SH-SY5Y (cell line): Measurements from ENCODE around the gene CDK16.

Experiments used
- GATA2 ChIP-seq: IDR thresholded peaks from 2 replicates; pipeline ENCODE4 v1.6.1; 2011; ENCODE audit warnings: mild to moderate bottlenecking, low read depth, low read length
- GATA3 ChIP-seq: IDR thresholded peaks from 2 replicates; pipeline ENCODE4 v1.6.1; 2011; ENCODE audit warnings: low read depth, mild to moderate bottlenecking, low read length, moderate library complexity

- TF ChIP-seq GATA3 (no peak), GATA2 (no peak)
These were observed 1.2 kb upstream of the CDK16 start for GRCh38 chrX:47217121-47217851.
